K562 (cell line): ENCODE results near the gene DNAH1. TPM values are rescaled to one million over a fixed set of nuclear protein-coding genes. Genes with fewer than 3 reads are reported as not detected.

Experiments
- ATF1 ChIP-seq, 2 experiments: fragments of 450-650 bp in 1 of 2; IDR thresholded peaks; 2 replicates each; pipeline ENCODE4 v1.6.1; 2016; ENCODE audit warnings: missing compliant biosample characterization in 1 of 2, missing genetic modification characterization in 1 of 2
- EHMT2 ChIP-seq: fragments of 450-650 bp; IDR thresholded peaks from 2 replicates; pipeline ENCODE4 v1.6.1; 2018; ENCODE audit warnings: antibody characterized with exemption
- ELF1 ChIP-seq: fragments of 200-800 bp; sonication (Bioruptor generic); IDR thresholded peaks from 2 replicates; pipeline ENCODE4 v1.6.1; 2016; ENCODE audit warnings: missing genetic modification characterization, missing compliant biosample characterization
- GTF2F1 ChIP-seq: IDR thresholded peaks from 2 replicates; pipeline ENCODE4 v1.6.1; 2011; ENCODE audit warnings: low read depth, low read length, improper control_type of control experiment
- HNRNPL ChIP-seq: fragments of 200-400 bp; formaldehyde crosslinking; IDR thresholded peaks from 2 replicates; pipeline ENCODE4 v1.6.1; 2017; ENCODE audit warnings: low read depth, mild to moderate bottlenecking, low read length
- HNRNPLL ChIP-seq: fragments of 200-400 bp; formaldehyde crosslinking; IDR thresholded peaks from 2 replicates; pipeline ENCODE4 v1.6.1; 2017; ENCODE audit warnings: low read length, low read depth, mild to moderate bottlenecking; ENCODE audit not compliant: poor library complexity, severe bottlenecking
- HOMEZ ChIP-seq: fragments of 250-450 bp; sonication (Bioruptor Pico); IDR thresholded peaks from 2 replicates; pipeline ENCODE4 v1.4.0; 2020; ENCODE audit warnings: mild to moderate bottlenecking, moderate library complexity
- MAFK ChIP-seq: IDR thresholded peaks from 2 replicates; pipeline ENCODE4 v1.6.1; 2011; ENCODE audit warnings: low read length, improper control_type of control experiment
- MLX ChIP-seq, 2 experiments: fragments of 450-650 bp in 1 of 2; sonication (generic) in 1 of 2; formaldehyde crosslinking; conservative IDR thresholded peaks; 2 replicates each; pipeline versions ENCODE4 v1.4.0 to v1.8.1; 2020 to 2022; ENCODE audit warnings: mild to moderate bottlenecking in 1 of 2, missing genetic modification reagents in 1 of 2
- RBBP5 ChIP-seq: fragments of 200-600 bp; sonication (generic); IDR thresholded peaks from 2 replicates; pipeline ENCODE4 v1.6.1; 2012; ENCODE audit warnings: borderline replicate concordance, mild to moderate bottlenecking, low read length, control low read depth, inconsistent platforms; ENCODE audit not compliant: insufficient read depth, poor library complexity, severe bottlenecking
- RBM39 ChIP-seq: fragments of 200-400 bp; formaldehyde crosslinking; optimal IDR thresholded peaks from 2 replicates; pipeline ENCODE3; 2018; ENCODE audit warnings: low read depth, low read length
- SFPQ ChIP-seq: fragments of 200-400 bp; formaldehyde crosslinking; IDR thresholded peaks from 2 replicates; pipeline ENCODE4 v1.6.1; 2017; ENCODE audit warnings: mild to moderate bottlenecking, low read depth, low read length, moderate library complexity
- SP2 ChIP-seq: IDR thresholded peaks from 2 replicates; pipeline ENCODE4 v1.6.1; 2011; ENCODE audit warnings: mild to moderate bottlenecking, low read depth, low read length, moderate library complexity; ENCODE audit not compliant: poor library complexity, severe bottlenecking; ENCODE audit errors: extremely low read depth
- TCF7L2 ChIP-seq: fragments of 150-350 bp; IDR thresholded peaks from 2 replicates; pipeline ENCODE4 v1.6.1; 2016; ENCODE audit warnings: low read depth, mild to moderate bottlenecking, low read length, moderate library complexity
- TEAD4 ChIP-seq, 2 experiments: sonication (generic) in 1 of 2; formaldehyde crosslinking in 1 of 2; IDR thresholded peaks; 2 replicates each; pipeline versions ENCODE4 v1.6.1 to v1.8.0; 2012 to 2022; ENCODE audit warnings: borderline replicate concordance in 1 of 2, inconsistent platforms in 1 of 2, low read length in 1 of 2, mild to moderate bottlenecking in 1 of 2, missing genetic modification reagents in 1 of 2
- THRAP3 ChIP-seq: fragments of 450-650 bp; IDR thresholded peaks from 2 replicates; pipeline ENCODE4 v1.6.1; 2016; ENCODE audit warnings: mild to moderate bottlenecking, inconsistent platforms, borderline replicate concordance
- ZKSCAN8 ChIP-seq: fragments of 200-800 bp; sonication (Bioruptor generic); IDR thresholded peaks from 2 replicates; pipeline ENCODE4 v1.6.1; 2016; ENCODE audit warnings: missing genetic modification characterization, missing compliant biosample characterization
- polyA plus RNA-seq, 8 experiments: library from polyadenylated mRNA; depleted of rRNA in 4 of 8; stranded (reverse) in 5 of 8; unstranded in 3 of 8; fragments of >200 nt; fragmentation: Nextera tagmentation in 2 of 8; fragmentation: Illumina TruSeq in 1 of 8; extraction: Ambion mirVana in 2 of 8; extraction: Trizol in 1 of 8; gene quantifications; 2 replicates each; pipeline versions ENCODE4 v1.2.1 to v1.2.3, GENCODE V29; 2011 to 2014; ENCODE audit warnings: inconsistent platforms in 1 of 8, missing spikeins in 1 of 8
- total RNA-seq, 7 experiments: library from RNA; depleted of rRNA in 6 of 7; stranded (reverse); fragments of >200 nt in 6 of 7; fragmentation: Illumina TruSeq in 2 of 7; extraction: Trizol in 2 of 7; gene quantifications; 2 replicates each; pipeline versions ENCODE4 v1.2.1 to v1.2.3, GENCODE V29; 2011 to 2021; ENCODE audit warnings: low replicate concordance in 1 of 7
- TF ChIP-seq, protein P1 (sequence below): sonication (generic); formaldehyde crosslinking; IDR thresholded peaks from 2 replicates; pipeline ENCODE4 v1.8.0; 2023; ENCODE audit warnings: mild to moderate bottlenecking, missing genetic modification reagents

Gene DNAH1
- total and polyA plus RNA-seq, 9 of the 15 experiments (the other 6 are each of a cell fraction or from before 2014, with no cell fraction given) = 0.04 to 0.84 (median 0.50) TPM

- no peak for TF ChIP-seq HNRNPLL
- TF ChIP-seq RBBP5 = no peak
- no peak for TF ChIP-seq MLX (CRISPR knock-in tag; conservative IDR thresholded peaks at IDR 0.05)
- TF ChIP-seq MAFK = no peak
- 0 out of 2 replicates have a peak, but pooled peaks have one; percentile 38 for TF ChIP-seq ZKSCAN8
- no peak for TF ChIP-seq SFPQ
- TF ChIP-seq SP2 = no peak
- TF ChIP-seq, protein P1, sequence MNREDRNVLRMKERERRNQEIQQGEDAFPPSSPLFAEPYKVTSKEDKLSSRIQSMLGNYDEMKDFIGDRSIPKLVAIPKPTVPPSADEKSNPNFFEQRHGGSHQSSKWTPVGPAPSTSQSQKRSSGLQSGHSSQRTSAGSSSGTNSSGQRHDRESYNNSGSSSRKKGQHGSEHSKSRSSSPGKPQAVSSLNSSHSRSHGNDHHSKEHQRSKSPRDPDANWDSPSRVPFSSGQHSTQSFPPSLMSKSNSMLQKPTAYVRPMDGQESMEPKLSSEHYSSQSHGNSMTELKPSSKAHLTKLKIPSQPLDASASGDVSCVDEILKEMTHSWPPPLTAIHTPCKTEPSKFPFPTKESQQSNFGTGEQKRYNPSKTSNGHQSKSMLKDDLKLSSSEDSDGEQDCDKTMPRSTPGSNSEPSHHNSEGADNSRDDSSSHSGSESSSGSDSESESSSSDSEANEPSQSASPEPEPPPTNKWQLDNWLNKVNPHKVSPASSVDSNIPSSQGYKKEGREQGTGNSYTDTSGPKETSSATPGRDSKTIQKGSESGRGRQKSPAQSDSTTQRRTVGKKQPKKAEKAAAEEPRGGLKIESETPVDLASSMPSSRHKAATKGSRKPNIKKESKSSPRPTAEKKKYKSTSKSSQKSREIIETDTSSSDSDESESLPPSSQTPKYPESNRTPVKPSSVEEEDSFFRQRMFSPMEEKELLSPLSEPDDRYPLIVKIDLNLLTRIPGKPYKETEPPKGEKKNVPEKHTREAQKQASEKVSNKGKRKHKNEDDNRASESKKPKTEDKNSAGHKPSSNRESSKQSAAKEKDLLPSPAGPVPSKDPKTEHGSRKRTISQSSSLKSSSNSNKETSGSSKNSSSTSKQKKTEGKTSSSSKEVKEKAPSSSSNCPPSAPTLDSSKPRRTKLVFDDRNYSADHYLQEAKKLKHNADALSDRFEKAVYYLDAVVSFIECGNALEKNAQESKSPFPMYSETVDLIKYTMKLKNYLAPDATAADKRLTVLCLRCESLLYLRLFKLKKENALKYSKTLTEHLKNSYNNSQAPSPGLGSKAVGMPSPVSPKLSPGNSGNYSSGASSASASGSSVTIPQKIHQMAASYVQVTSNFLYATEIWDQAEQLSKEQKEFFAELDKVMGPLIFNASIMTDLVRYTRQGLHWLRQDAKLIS (CRISPR knock-in tag) = no peak
- TF ChIP-seq HNRNPL = no peak
- TF ChIP-seq ELF1 (tag) = no peak
- no peak for TF ChIP-seq THRAP3
- no peak for TF ChIP-seq TCF7L2
- peak; percentile 78 for TF ChIP-seq TEAD4 (IDR thresholded peaks at IDR 0.05; ENCODE audit: low read length)
- no peak for TF ChIP-seq TEAD4 (CRISPR knock-in tag; IDR thresholded peaks at IDR 0.05; ENCODE audit: borderline replicate concordance)
- TF ChIP-seq RBM39 = no peak
- no peak for TF ChIP-seq ATF1 (CRISPR knock-in tag; IDR thresholded peaks at IDR 0.05)
- TF ChIP-seq ATF1 (tag; IDR thresholded peaks at IDR 0.05) = peak; percentile 56
- TF ChIP-seq GTF2F1 = no peak
- no peak for TF ChIP-seq HOMEZ (CRISPR knock-in tag)
- no peak for TF ChIP-seq EHMT2
Observed at GRCh38 chr3:52299879-52300611, 16.1 kb upstream of the DNAH1 start (continued).
